ENCODE results near the gene TTBK1. TPM values are rescaled to one million over a fixed set of nuclear protein-coding genes. Genes with fewer than 3 reads are reported as not detected.

Gene TTBK1
- total RNA-seq, 1 donor from 2014 or later = 0.34 TPM

GRCh38 chr6:43280234-43280633, 37.0 kb downstream of the TTBK1 start:
- TF ChIP-seq, protein P1, sequence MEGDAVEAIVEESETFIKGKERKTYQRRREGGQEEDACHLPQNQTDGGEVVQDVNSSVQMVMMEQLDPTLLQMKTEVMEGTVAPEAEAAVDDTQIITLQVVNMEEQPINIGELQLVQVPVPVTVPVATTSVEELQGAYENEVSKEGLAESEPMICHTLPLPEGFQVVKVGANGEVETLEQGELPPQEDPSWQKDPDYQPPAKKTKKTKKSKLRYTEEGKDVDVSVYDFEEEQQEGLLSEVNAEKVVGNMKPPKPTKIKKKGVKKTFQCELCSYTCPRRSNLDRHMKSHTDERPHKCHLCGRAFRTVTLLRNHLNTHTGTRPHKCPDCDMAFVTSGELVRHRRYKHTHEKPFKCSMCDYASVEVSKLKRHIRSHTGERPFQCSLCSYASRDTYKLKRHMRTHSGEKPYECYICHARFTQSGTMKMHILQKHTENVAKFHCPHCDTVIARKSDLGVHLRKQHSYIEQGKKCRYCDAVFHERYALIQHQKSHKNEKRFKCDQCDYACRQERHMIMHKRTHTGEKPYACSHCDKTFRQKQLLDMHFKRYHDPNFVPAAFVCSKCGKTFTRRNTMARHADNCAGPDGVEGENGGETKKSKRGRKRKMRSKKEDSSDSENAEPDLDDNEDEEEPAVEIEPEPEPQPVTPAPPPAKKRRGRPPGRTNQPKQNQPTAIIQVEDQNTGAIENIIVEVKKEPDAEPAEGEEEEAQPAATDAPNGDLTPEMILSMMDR (IDR thresholded peaks at IDR 0.05; ENCODE audit: unreplicated experiment) = no peak
- no peak for DNase-seq (ENCODE audit: low spot score in 2 of 2, unreplicated experiment in 2 of 2)
- H3K27me3 Mint-ChIP-seq (ENCODE audit: low read depth) = peaks cover 61% of the 10 kb centered on the region
- H3K27ac Mint-ChIP-seq = no peak overlapping the region
- H3K4me3 Mint-ChIP-seq = no peak overlapping the region
- H3K9me3 Mint-ChIP-seq = no peaks in the 10 kb centered on the region
- H3K36me3 Mint-ChIP-seq = no peaks in the 10 kb centered on the region
- H3K4me1 Mint-ChIP-seq = peaks cover 19% of the 10 kb centered on the region

DNA sequence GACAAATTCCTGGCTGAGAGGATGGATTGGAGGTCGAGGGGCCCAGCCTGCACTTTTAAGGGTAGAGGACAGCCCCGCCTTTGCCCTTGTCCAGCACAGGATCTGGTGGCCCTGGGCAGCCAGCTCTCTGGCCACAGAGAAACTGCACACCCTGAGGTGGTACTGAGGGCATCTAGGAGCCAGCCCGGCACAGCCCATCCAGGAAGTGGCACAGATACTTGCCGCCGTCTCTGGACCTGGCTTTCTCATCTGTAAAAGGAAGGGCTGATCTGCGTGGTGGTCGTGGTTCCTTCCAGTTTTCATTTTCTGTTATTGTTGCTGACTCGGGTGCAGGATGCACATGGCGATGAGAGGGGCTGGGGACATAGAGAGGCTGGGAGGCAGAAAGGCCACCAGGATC, 38.8 kb downstream of the TTBK1 start:
- peaks cover 13% of the 10 kb centered on the region for H3K4me1 Mint-ChIP-seq
- peaks cover 59% of the 10 kb centered on the region for H3K27me3 Mint-ChIP-seq (ENCODE audit: low read depth)
- no peaks in the 10 kb centered on the region for H3K9me3 Mint-ChIP-seq
- no peak overlapping the region for H3K4me3 Mint-ChIP-seq
- no peak for DNase-seq (ENCODE audit: low spot score in 2 of 2, unreplicated experiment in 2 of 2)
- TF ChIP-seq, protein P1 (IDR thresholded peaks at IDR 0.05; ENCODE audit: unreplicated experiment) = no peak
- H3K27ac Mint-ChIP-seq = no peak overlapping the region
- H3K36me3 Mint-ChIP-seq = no peaks in the 10 kb centered on the region

DNA sequence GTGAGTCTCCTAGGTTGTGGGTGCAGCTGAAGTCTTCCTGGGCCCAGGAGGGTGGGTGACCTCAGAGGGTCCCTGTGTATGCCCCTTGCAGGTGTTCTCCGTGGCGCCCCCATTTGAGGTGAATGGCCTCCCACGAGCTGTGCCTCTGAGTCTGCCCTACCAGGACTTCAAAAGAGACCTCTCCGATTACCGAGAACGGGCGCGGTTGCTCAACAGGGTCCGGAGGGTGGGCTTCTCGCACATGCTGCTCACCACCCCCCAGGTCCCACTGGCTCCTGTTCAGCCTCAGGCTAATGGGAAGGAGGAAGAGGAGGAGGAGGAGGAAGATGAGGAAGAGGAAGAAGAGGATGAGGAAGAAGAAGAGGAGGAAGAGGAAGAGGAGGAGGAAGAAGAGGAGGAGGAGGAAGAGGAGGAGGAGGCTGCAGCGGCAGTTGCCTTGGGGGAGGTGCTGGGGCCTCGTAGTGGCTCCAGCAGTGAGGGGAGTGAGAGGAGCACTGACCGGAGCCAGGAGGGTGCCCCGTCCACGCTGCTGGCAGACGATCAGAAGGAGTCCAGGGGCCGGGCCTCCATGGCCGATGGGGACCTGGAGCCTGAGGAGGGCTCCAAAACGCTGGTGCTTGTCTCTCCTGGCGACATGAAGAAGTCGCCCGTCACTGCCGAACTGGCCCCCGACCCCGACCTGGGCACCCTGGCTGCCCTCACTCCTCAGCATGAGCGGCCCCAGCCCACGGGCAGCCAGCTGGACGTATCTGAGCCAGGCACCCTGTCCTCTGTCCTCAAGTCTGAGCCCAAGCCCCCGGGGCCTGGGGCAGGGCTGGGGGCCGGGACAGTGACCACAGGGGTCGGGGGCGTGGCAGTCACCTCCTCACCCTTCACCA, 39.6 kb downstream of the TTBK1 start:
- H3K9me3 Mint-ChIP-seq = no peaks in the 10 kb centered on the region
- DNase-seq (ENCODE audit: low spot score in 2 of 2, unreplicated experiment in 2 of 2) = no peak
- TF ChIP-seq, protein P1 (IDR thresholded peaks at IDR 0.05; ENCODE audit: unreplicated experiment) = no peak
- no peak overlapping the region for H3K4me3 Mint-ChIP-seq
- no peaks in the 10 kb centered on the region for H3K36me3 Mint-ChIP-seq
- peaks cover 59% of the 10 kb centered on the region for H3K27me3 Mint-ChIP-seq (ENCODE audit: low read depth)
- H3K4me1 Mint-ChIP-seq = peaks cover 8% of the 10 kb centered on the region
- no peak overlapping the region for H3K27ac Mint-ChIP-seq

DNA sequence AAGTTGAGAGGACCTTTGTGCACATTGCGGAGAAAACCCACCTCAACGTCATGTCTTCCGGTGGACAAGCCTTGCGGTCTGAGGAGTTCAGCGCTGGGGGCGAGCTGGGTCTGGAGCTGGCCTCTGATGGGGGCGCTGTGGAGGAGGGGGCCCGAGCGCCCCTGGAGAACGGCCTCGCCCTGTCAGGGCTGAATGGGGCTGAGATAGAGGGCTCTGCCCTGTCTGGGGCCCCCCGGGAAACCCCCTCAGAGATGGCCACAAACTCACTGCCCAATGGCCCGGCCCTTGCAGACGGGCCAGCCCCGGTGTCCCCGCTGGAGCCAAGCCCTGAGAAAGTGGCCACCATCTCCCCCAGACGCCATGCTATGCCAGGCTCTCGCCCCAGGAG, 40.2 kb downstream of the TTBK1 start:
- peaks cover 1% of the 10 kb centered on the region for H3K4me1 Mint-ChIP-seq
- no peak overlapping the region for H3K27ac Mint-ChIP-seq
- H3K27me3 Mint-ChIP-seq (ENCODE audit: low read depth) = peaks cover 54% of the 10 kb centered on the region
- no peak overlapping the region for H3K4me3 Mint-ChIP-seq
- no peaks in the 10 kb centered on the region for H3K36me3 Mint-ChIP-seq
- DNase-seq (ENCODE audit: low spot score in 2 of 2, unreplicated experiment in 2 of 2) = no peak
- no peaks in the 10 kb centered on the region for H3K9me3 Mint-ChIP-seq
- TF ChIP-seq, protein P1 (IDR thresholded peaks at IDR 0.05; ENCODE audit: unreplicated experiment) = no peak

- Mint-ChIP-seq H3K27ac (no peak overlapping the region), H3K4me1 (no peaks in the 10 kb centered on the region), H3K27me3 (ENCODE audit: low read depth) (peaks cover 54% of the 10 kb centered on the region), H3K36me3 (no peaks in the 10 kb centered on the region), H3K4me3 (no peak overlapping the region), H3K9me3 (no peaks in the 10 kb centered on the region)
- TF ChIP-seq, protein P1 (IDR thresholded peaks at IDR 0.05; ENCODE audit: unreplicated experiment) = no peak
- no peak for DNase-seq (ENCODE audit: low spot score in 2 of 2, unreplicated experiment in 2 of 2)
These were observed 40.6 kb downstream of the TTBK1 start for GRCh38 chr6:43283905-43284304.

Measured in mesothelial cell of epicardium (in vitro differentiated cells).